Subcutaneous adipose tissue (tissue), 4 donors: Measurements from ENCODE around the gene RAD21L1. TPM values are rescaled to one million over a fixed set of nuclear protein-coding genes. Genes with fewer than 3 reads are reported as not detected.

Experiments
- CTCF ChIP-seq: fragments of 450-650 bp; IDR thresholded peaks from one replicate; pipeline ENCODE4 v1.5.1; 2016; ENCODE audit warnings: low read depth, mild to moderate bottlenecking, control low read depth, antibody characterized with exemption, moderate library complexity
- total RNA-seq, 4 donors: library from RNA; depleted of rRNA; stranded (reverse); fragments of >200 nt; gene quantifications; one replicate each; pipeline ENCODE4 v1.1.0, GENCODE V29; 2016

Gene RAD21L1
- total RNA-seq, 4 donors from 2014 or later: not detected

- no peak for TF ChIP-seq CTCF
Measured at GRCh38 chr20:1298888-1299511, 73.2 kb downstream of the RAD21L1 start.

GRCh38 chr20:1299522-1299921 lies 73.7 kb downstream of the RAD21L1 start:
- no peak for TF ChIP-seq CTCF

GRCh38 chr20:1300083-1300840 lies 74.4 kb downstream of the RAD21L1 start:
- TF ChIP-seq CTCF: no peak

- TF ChIP-seq CTCF: no peak
Measured at GRCh38 chr20:1301031-1301529, 75.2 kb downstream of the RAD21L1 start.

- no peak for TF ChIP-seq CTCF
Measured at GRCh38 chr20:1302685-1303541, 77.1 kb downstream of the RAD21L1 start.

GRCh38 chr20:1304710-1305515 lies 79.1 kb downstream of the RAD21L1 start:
- no peak for TF ChIP-seq CTCF

Other genes with a start within 250 kb of the RAD21L1 start
- under 1 TPM in 1 of 4 donors, not detected in 3; 0.22 TPM for gene RSPO4, start 223.7 kb upstream of the RAD21L1 start, total RNA-seq
- gene PSMF1, start 107.4 kb upstream of the RAD21L1 start, total RNA-seq: 100 to 1,000 TPM in 1 of 4 donors, 10 to 100 TPM in 3; 48.0 to 102 (median 57.8) TPM
- 1 to 10 TPM in 2 of 4 donors, not detected in 2; 1.1 to 2.1 TPM for gene TMEM74B, start 41.1 kb upstream of the RAD21L1 start, total RNA-seq
- 1 to 10 TPM in 1 of 4 donors, under 1 TPM in 2, not detected in 1; 0.75 to 1.1 (median 0.85) TPM for gene C20orf202, start 22.6 kb upstream of the RAD21L1 start, total RNA-seq
- 1 to 10 TPM; 1.5 to 2.0 (median 1.7) TPM for gene SNPH, start 40.2 kb downstream of the RAD21L1 start, total RNA-seq
- gene SDCBP2, start 103.1 kb downstream of the RAD21L1 start, total RNA-seq: 10 to 100 TPM in 1 of 4 donors, 1 to 10 TPM in 3; 2.3 to 12.1 (median 6.6) TPM
- 100 to 1,000 TPM; 131 to 257 (median 165) TPM for gene FKBP1A, start 167.0 kb downstream of the RAD21L1 start, total RNA-seq
- gene NSFL1C, start 240.8 kb downstream of the RAD21L1 start, total RNA-seq: 10 to 100 TPM; 43.7 to 60.5 (median 57.8) TPM